Activated naive CD8-positive, alpha-beta T cell treated with anti-CD3 and anti-CD28 coated beads, Interleukin-2, amount 50 U/mL, for 24 hours (primary cell): ENCODE measurements around the gene SREBF2.
A peak's percentile ranks its signal among the peaks of the same experiment; 100 is the strongest.

ENCODE experiments used
- ATAC-seq: fragments of 150-1000 bp; cut with Tn5 transposase; one replicate; pipeline ENCODE4 v1.10.0; 2021
- DNase-seq: peaks from one replicate; pipeline ENCODE4 v3.0.0; 2021
- H3K27ac Mint-ChIP-seq: one replicate; pipeline ENCODE4 v1.8.0; 2021; ENCODE audit warnings: mild to moderate bottlenecking, mixed read lengths
- H3K27me3 Mint-ChIP-seq: one replicate; pipeline ENCODE4 v1.8.0; 2021; ENCODE audit warnings: mixed read lengths
- H3K36me3 Mint-ChIP-seq: one replicate; pipeline ENCODE4 v1.8.0; 2021; ENCODE audit warnings: low read depth, mixed read lengths
- H3K4me1 Mint-ChIP-seq: one replicate; pipeline ENCODE4 v1.8.0; 2021; ENCODE audit warnings: mixed read lengths
- H3K4me3 Mint-ChIP-seq: one replicate; pipeline ENCODE4 v1.8.0; 2021; ENCODE audit warnings: mild to moderate bottlenecking, moderate library complexity, mixed read lengths
- H3K9me3 Mint-ChIP-seq: one replicate; pipeline ENCODE4 v1.8.0; 2021; ENCODE audit warnings: mixed read lengths

Gene SREBF2

GRCh38 chr22:41920271-41920976 lies 87.5 kb downstream of the SREBF2 start:
- Mint-ChIP-seq H3K4me1 (peaks cover 39% of the 10 kb centered on the region), H3K36me3 (peaks cover 2% of the 10 kb centered on the region), H3K9me3 (no peaks in the 10 kb centered on the region), H3K27me3 (peaks cover 17% of the 10 kb centered on the region), H3K4me3 (no peak overlapping the region), H3K27ac (peak overlapping the region; percentile 62)
- ATAC-seq (no peak), DNase-seq (no peak)

- ATAC-seq (no peak), DNase-seq (no peak)
- peaks cover 38% of the 10 kb centered on the region for H3K4me1 Mint-ChIP-seq
- no peak overlapping the region for H3K4me3 Mint-ChIP-seq
- H3K36me3 Mint-ChIP-seq: peaks cover 2% of the 10 kb centered on the region
- no peaks in the 10 kb centered on the region for H3K9me3 Mint-ChIP-seq
- H3K27ac Mint-ChIP-seq: no peak overlapping the region
- peaks cover 6% of the 10 kb centered on the region for H3K27me3 Mint-ChIP-seq
These were observed 89.4 kb downstream of the SREBF2 start for GRCh38 chr22:41922328-41922727.

- ATAC-seq (no peak), DNase-seq (no peak)
- Mint-ChIP-seq H3K27ac (no peak overlapping the region), H3K36me3 (peaks cover 2% of the 10 kb centered on the region), H3K4me3 (no peak overlapping the region), H3K9me3 (no peaks in the 10 kb centered on the region), H3K4me1 (peaks cover 42% of the 10 kb centered on the region), H3K27me3 (peaks cover 6% of the 10 kb centered on the region)
These were observed 90.2 kb downstream of the SREBF2 start for GRCh38 chr22:41922940-41923594.

- peaks cover 2% of the 10 kb centered on the region for H3K36me3 Mint-ChIP-seq
- H3K9me3 Mint-ChIP-seq: no peaks in the 10 kb centered on the region
- no peak overlapping the region for H3K27ac Mint-ChIP-seq
- peaks cover 43% of the 10 kb centered on the region for H3K4me1 Mint-ChIP-seq
- H3K4me3 Mint-ChIP-seq: no peak overlapping the region
- peaks cover 6% of the 10 kb centered on the region for H3K27me3 Mint-ChIP-seq
- no peak for DNase-seq
- ATAC-seq: no peak
These were observed 90.8 kb downstream of the SREBF2 start for GRCh38 chr22:41923595-41924276.

GRCh38 chr22:41925783-41926460 lies 93.0 kb downstream of the SREBF2 start:
- Mint-ChIP-seq H3K36me3 (peaks cover 2% of the 10 kb centered on the region), H3K4me1 (peaks cover 37% of the 10 kb centered on the region), H3K27ac (peak overlapping the region; percentile 56), H3K4me3 (peak overlapping the region; percentile 79), H3K9me3 (no peaks in the 10 kb centered on the region), H3K27me3 (peaks cover 6% of the 10 kb centered on the region)
- peak; percentile 70 for ATAC-seq
- DNase-seq: peak; percentile 84

GRCh38 chr22:41927813-41928212 lies 94.9 kb downstream of the SREBF2 start:
- no peaks in the 10 kb centered on the region for H3K9me3 Mint-ChIP-seq
- H3K27ac Mint-ChIP-seq: peak overlapping the region; percentile 76
- peaks cover 37% of the 10 kb centered on the region for H3K4me1 Mint-ChIP-seq
- no peak for DNase-seq
- peaks cover 2% of the 10 kb centered on the region for H3K36me3 Mint-ChIP-seq
- ATAC-seq: no peak
- peaks cover 6% of the 10 kb centered on the region for H3K27me3 Mint-ChIP-seq
- no peak overlapping the region for H3K4me3 Mint-ChIP-seq

GRCh38 chr22:41928593-41929417 lies 95.9 kb downstream of the SREBF2 start:
- Mint-ChIP-seq H3K27ac (peak overlapping the region; percentile 81), H3K4me1 (peaks cover 39% of the 10 kb centered on the region), H3K27me3 (peaks cover 6% of the 10 kb centered on the region), H3K4me3 (no peak overlapping the region), H3K36me3 (no peaks in the 10 kb centered on the region), H3K9me3 (no peaks in the 10 kb centered on the region)
- DNase-seq: no peak
- no peak for ATAC-seq

GRCh38 chr22:41929418-41929810 lies 96.5 kb downstream of the SREBF2 start:
- Mint-ChIP-seq H3K4me1 (peaks cover 42% of the 10 kb centered on the region), H3K9me3 (no peaks in the 10 kb centered on the region), H3K27me3 (peaks cover 6% of the 10 kb centered on the region), H3K27ac (peak overlapping the region; percentile 81), H3K36me3 (no peaks in the 10 kb centered on the region), H3K4me3 (no peak overlapping the region)
- DNase-seq (no peak), ATAC-seq (no peak)

- Mint-ChIP-seq H3K27me3 (no peaks in the 10 kb centered on the region), H3K4me3 (no peak overlapping the region), H3K36me3 (peaks cover 6% of the 10 kb centered on the region), H3K4me1 (peaks cover 40% of the 10 kb centered on the region), H3K9me3 (no peaks in the 10 kb centered on the region), H3K27ac (no peak overlapping the region)
- DNase-seq (no peak), ATAC-seq (no peak)
These were observed 98.9 kb downstream of the SREBF2 start for GRCh38 chr22:41931701-41932269.

GRCh38 chr22:41932353-41932752 lies 99.4 kb downstream of the SREBF2 start:
- H3K4me3 Mint-ChIP-seq: no peak overlapping the region

GRCh38 chr22:41933411-41934177 lies 100.7 kb downstream of the SREBF2 start:
- DNase-seq: no peak
- no peak overlapping the region for H3K27ac Mint-ChIP-seq
- peaks cover 30% of the 10 kb centered on the region for H3K4me1 Mint-ChIP-seq
- ATAC-seq: no peak
- peaks cover 16% of the 10 kb centered on the region for H3K36me3 Mint-ChIP-seq
- H3K9me3 Mint-ChIP-seq: no peaks in the 10 kb centered on the region
- H3K27me3 Mint-ChIP-seq: no peaks in the 10 kb centered on the region
- H3K4me3 Mint-ChIP-seq: no peak overlapping the region

More at GRCh38 chr22:41932353-41932752, 99.4 kb downstream of the SREBF2 start:
- no peak overlapping the region for H3K27ac Mint-ChIP-seq
- H3K9me3 Mint-ChIP-seq: no peaks in the 10 kb centered on the region
- no peaks in the 10 kb centered on the region for H3K27me3 Mint-ChIP-seq
- ATAC-seq (no peak), DNase-seq (no peak)
- H3K4me1 Mint-ChIP-seq: peaks cover 39% of the 10 kb centered on the region
- H3K36me3 Mint-ChIP-seq: peaks cover 12% of the 10 kb centered on the region

GRCh38 chr22:41934284-41935014 lies 101.5 kb downstream of the SREBF2 start:
- no peak overlapping the region for H3K4me3 Mint-ChIP-seq
- DNase-seq (no peak), ATAC-seq (no peak)
- no peaks in the 10 kb centered on the region for H3K9me3 Mint-ChIP-seq
- H3K27me3 Mint-ChIP-seq: no peaks in the 10 kb centered on the region
- peaks cover 31% of the 10 kb centered on the region for H3K4me1 Mint-ChIP-seq
- no peak overlapping the region for H3K27ac Mint-ChIP-seq
- H3K36me3 Mint-ChIP-seq: peaks cover 22% of the 10 kb centered on the region

GRCh38 chr22:41935015-41935351 lies 102.1 kb downstream of the SREBF2 start:
- Mint-ChIP-seq H3K4me3 (no peak overlapping the region), H3K4me1 (peaks cover 36% of the 10 kb centered on the region), H3K36me3 (peaks cover 26% of the 10 kb centered on the region), H3K27ac (no peak overlapping the region), H3K27me3 (no peaks in the 10 kb centered on the region), H3K9me3 (no peaks in the 10 kb centered on the region)
- ATAC-seq (no peak), DNase-seq (no peak)
